NCI-H2196 treated with DMSO at 0.1 percent for 48 hours (cell line): ENCODE measurements around the gene MYRF.

Experiments
- DNase-seq: peaks from one replicate; lab custom pipeline; 2025; ENCODE audit not compliant: unreplicated experiment; lab: John Stamatoyannopoulos, UW

Gene MYRF

DNA sequence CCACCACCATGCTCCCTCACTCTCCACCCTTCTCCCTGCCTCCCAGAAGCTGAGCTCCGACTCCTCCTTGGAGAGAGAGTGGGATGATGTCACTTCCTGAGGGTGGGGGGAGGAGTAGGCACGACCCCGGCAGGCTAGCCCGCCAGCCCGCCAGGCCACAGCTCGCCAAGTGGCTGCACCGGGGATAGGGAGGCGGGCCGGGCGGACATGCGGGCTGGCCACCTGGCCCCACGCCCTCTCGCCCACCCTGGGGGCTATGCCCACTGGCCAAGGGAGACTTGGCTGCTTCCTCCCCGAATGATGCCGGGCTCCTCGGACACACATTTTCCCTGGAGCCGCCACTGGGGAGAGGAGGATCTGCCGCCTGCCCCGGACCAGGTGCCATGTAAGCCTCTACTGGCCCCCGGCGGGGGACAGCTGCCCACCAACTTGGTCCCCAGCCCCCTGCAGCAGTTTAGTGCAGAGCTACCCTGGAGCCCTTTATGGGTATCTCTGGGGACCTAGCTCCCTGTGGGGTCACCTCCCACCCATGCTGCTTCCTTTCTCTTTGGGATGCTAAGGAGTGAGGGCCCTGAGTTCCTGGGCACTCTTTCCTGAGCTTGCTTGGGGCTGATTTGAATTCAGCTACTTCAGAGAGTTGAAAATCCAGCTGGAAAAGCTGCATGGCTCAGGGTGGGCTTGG lies 33.7 kb upstream of the MYRF start:
- DNase-seq = no peak

DNA sequence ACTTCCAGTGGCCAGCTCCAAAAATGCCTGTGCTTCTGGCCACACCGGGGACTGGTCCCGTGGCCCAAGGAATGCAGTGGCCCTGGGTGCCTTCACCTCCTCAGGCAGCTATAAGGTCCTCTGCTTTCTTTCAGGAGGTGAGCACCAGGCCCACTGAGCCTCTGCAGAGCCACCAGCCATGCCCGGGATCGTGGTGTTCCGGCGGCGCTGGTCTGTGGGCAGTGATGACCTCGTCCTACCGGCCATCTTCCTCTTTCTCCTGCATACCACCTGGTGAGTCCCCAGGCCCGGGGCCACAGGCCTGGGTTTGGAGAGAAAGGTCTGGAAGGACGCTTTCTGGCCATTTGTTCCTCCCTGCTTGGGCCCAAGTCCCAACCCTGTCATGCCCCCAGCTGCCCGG lies 32.5 kb upstream of the MYRF start:
- DNase-seq = no peak

DNA sequence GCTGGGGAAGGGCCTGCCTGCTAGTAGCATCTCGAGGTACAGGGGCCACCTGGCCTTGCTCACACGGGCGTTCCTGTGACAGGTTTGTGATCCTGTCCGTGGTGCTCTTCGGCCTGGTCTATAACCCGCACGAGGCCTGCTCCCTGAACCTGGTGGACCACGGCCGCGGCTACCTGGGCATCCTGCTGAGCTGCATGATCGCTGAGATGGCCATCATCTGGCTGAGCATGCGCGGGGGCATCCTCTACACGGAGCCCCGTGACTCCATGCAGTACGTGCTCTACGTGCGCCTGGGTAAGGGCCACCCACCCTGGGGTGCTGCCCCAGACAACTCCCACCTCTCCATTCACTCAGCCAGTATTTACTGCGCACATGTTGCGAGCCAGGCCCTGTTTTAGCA lies 31.8 kb upstream of the MYRF start:
- no peak for DNase-seq

DNA sequence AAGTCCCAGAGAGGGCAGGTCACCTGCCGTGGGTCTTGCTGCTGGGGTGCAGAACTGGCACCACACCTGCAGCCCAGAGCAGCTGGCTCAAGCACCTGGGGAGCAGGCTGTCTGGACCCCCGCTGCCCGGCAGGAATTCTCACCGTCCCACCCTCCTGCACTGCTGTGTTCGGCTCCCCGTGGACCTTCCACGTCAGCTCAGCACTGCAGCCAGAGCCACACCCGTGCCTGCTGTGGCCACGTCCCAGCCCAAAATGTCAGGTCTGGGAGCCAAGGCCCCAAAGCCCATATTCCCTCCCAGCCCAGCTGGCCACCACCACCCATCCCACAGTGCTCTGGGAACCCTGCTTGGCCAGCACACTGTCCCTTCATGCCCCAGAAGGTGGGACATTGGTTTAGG lies 28.0 kb upstream of the MYRF start:
- no peak for DNase-seq

DNA sequence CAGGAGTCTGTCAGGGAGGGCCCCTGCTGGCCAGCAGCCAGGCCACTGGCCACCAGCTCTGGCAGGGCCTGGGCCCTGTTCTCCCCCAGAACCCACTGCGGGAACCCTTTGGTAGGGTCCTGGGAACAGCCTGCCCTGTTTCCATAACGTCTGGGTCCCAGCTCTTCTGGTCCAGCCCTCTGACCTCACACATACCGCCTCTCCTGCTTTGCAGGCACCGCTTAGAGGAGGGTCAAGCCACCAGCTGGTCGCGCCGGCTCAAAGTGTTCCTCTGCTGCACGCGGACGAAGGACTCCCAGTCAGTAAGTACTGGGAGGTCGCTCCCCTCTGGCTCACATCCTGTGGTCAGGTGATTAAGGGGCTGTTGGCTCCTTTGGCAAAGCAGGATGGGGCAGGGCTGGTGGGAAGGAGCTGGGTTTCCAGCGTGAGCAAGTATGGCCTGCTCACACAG lies 26.6 kb upstream of the MYRF start:
- no peak for DNase-seq

DNA sequence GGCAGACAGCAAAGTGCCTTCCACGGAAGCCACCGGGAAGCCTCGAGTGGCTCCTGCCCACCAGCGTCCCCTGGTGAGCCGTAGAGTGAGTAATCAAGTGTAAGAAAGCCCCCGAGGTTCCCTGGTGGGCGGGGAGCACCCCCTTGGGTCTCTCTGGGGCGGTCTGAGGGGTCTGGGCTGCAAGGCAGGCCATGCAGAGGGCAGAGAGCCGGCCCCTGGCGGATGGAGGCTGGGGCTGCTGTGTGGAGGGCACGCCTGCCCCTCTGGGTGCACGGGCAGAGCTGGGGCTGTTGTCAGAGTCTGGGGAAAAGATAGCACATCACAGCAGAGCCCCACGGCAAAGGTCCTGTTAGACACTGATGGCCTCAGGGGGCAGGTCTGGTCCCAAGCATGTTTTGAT lies 25.7 kb upstream of the MYRF start:
- no peak for DNase-seq

DNA sequence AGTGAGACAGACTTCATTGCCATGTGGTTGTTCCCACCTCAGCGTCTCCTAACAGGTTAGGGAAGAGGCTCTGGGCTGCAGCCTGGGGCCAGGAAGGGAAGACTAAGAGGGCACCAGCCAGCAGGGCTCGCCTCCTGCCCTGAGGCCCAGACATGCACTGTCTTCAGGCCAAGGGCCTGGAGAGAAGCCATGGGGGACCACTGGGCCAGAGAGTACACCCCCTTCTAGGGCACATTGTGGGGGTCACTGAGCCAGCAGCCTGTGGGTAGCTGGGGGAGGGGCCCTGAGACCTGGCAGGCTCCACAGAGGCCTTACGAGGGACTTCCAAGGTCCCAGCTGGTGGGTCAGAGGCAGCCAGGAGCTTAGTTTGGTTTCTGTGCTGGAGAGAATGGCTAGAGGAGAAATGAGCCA lies 25.0 kb upstream of the MYRF start:
- no peak for DNase-seq

DNA sequence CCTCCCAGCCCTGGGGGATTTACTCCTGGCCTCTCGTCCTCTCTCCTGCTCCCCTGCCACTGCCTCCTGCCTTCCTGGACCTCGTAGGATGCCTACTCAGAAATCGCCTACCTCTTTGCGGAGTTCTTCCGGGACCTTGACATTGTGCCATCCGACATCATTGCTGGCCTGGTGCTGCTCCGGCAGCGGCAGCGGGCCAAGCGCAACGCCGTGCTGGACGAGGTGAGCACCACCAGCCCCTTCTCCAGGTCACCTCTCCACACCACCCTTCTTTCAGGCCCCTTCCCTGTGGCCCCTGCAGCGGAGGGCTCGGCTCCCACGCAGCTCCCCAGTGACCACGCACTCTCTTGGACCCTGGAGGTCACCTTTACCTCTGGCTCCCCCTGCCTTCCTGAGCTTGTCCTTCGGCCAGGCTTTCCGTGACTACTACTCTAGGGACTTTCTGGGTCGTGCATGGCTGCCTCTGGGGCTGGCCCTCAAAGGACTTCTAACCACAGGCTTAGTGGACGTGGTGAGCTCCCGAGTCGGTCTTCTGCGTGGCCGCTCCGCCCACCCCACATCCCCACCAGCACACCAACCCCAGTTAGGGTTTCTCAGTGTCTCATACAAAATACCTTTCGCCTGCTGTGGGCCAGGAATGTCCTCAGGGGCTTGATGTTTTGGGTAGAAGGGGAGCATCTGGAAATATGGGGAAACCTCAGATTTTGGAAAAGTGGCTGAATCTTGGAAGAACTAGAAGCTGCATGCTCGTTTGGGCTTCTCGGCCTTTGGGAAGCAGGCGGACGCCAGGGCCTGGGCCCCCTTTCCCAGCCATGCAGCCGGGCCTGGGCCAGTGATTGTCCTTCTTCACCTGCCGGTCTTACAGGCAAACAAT lies 24.1 kb upstream of the MYRF start:
- no peak for DNase-seq

DNA sequence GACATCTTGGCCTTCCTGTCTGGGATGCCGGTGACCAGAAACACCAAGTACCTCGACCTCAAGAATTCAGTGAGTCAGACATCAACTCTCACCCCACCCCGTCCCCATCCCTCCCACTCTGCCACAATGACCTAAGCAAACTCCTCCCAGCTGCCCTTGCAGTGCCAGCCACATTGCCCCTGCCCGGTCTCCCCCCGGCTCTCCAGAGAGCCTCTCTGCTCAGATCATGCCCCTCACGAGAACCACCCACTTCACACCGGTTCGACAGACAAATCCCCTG lies 23.6 kb upstream of the MYRF start:
- no peak for DNase-seq

DNA sequence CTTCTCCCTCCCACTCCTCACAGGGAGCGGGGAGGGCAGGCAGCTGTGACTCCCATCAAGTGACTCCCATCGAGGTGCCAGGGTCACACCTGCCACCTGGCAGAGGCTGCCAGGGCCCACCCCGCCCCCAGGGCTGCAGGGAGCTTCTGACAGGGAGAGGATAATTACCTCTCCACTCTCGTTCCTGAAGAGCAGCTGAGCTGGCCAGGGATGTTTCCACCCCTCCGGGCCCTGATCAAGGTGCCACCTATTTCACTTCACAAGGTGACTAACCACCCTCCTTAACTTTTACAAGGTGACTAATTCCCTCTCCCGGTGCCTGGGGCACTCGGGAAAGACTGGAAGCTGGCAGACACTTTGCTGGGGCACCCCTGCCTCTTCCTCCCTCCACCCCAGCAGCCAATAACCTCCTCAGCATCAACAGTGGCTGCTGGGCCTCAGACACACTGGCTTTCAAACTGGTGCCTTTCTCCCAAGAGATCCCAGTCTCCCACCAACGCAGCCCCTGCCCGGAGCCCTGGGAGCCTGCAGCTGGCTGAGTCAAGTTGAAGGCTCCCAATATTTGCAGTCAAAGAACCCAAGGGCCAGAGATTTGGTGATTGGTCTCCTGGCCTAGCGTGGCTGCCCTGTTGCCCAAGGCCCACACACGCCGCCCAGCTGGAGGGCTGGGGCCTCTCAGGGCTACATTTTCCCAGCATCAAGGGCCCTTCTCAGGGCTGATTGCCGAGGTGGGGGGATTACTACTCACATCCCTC lies 22.0 kb upstream of the MYRF start:
- peak; percentile 63 for DNase-seq

DNA sequence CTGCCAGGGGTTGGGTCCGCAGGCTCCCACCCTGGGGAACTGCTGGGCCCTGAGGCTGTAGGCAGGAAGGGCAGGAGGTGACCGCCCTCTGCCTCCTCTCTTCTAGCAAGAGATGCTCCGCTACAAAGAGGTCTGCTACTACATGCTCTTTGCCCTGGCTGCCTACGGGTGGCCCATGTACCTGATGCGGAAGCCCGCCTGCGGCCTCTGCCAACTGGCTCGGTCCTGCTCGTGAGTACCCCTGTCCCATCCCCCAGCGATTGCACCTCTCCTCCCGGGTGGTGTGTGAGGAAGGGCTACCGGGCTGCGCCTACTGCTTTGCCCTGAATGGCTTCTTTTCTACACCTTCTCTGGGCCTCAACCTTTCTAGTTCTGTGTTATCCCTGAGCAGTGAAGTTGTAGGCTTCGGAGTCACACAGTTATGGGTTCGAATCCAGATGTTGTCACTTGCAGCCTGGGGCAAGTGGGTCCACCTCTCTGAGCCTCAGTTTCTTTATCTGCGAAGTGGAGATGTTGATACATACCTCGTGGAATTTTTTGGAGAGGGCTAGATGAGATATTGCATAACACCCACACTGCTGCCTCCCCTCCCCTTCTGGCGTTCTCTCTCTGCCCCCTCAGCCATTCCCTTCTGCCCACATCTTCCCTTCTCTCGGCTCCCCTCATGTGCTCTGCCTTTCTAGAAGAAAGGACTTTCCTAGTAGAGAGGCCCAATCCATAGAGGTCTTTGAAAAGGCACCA lies 21.1 kb upstream of the MYRF start:
- no peak for DNase-seq

DNA sequence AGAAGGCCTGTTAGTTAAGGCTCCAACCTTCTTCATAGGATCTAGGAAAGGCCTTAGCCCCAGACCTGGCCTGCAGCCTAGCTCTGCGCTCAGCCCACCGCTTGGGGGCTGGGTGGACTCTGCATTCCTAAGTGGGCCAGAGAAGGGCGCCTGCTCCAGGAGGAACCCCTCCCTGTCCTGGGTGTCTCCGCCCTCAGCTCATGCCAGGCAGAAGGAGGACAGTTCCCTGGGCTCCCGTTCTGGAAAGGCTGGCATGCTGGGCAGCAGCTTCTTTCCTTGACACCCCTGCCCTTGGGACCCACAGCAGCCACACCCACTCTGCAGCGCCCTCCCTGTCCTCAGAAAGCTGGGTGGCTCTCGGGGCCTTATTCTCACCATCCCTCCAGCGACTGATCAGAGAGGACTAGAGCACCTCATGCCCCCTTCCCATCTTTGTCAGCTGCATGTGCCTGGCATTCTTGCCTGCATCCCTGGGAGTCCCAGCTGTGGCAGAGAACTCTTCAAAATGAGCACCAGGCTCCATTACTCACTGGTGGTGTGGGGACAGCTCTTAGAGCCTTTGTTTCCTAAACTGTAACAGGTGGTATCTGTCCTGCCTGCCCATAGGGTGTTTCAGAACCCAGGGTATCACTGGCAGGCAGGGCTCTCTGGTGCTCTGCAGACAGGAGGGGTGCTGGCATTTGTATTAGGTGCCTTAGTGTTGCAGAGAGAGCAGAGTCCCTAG lies 20.3 kb upstream of the MYRF start:
- DNase-seq = no peak

DNA sequence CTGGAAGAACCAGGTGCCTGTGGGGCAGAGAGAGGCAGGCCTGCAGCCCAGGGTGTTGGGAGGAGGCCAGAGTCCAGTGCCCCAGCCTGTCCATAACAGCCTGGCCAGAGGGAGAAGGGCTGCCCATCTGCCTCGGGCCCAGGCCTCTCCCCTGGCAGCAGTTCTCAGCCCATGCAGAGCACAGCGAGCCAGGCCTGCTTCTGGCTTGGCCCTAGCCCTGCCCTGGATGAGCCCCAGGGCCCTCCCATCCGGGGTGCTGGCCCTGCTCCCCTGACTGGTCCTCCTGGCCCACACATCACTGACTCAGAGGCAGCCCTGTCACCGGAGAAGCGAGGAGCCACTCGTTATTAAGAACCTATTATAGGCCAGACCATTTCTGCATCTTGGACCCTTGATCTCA lies 19.7 kb upstream of the MYRF start:
- no peak for DNase-seq

DNA sequence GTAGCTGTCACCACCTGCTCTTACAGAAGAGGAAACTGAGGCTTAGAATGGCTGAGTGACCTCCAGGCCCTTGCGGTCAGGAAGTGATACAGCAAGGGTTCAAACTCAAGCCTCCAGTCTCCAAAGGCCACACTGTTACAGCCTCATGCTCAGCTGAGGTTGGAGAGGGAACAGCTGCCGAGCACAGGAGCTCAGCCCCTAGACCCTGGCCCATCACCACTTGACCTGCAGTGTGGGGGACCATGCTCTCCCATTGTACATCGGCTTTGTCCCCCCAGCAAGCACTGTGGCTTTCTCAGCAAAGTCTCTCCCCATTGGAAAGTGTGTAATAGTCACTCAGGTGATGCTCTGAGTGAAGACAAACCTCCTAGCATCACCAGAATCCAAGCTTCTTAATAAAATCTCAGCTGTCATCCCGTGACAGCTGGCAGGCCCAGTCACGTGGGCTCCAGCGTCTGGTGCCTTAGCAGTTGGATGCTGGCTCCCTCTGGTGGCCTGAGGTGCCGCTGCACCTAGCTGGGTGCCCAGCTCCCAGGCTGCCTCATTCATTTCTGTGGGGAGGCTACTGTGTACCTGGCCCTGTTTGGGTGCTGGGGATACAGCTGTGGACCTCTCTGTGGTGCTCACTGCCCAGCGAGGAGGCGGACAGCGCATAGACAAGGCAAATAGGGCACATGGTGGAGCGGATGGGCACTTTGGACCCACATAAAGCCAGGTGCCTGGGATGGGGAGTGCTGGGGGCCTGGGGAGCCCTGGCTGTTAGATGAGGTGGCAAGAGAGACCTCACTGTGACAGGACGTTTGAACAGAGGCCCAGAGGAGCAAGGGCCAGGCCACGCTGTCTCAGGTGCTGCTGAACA lies 19.1 kb upstream of the MYRF start:
- DNase-seq = peak; percentile 72

DNA sequence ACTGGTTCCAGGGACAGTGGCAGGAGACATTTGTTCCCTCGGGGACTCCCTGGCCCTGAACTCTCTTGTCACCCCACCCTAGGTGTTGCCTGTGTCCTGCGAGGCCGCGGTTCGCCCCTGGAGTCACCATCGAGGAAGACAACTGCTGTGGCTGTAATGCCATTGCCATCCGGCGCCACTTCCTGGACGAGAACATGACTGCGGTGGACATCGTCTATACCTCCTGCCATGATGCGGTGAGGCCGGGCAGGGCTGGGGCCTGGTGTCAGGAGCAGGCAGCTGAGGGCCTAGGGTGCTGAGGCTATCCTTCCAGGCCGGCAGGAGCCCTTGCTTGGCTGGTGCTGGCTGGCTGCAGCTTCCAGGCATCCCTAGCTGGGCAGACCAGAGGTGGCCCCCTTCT lies 17.7 kb upstream of the MYRF start:
- no peak for DNase-seq

DNA sequence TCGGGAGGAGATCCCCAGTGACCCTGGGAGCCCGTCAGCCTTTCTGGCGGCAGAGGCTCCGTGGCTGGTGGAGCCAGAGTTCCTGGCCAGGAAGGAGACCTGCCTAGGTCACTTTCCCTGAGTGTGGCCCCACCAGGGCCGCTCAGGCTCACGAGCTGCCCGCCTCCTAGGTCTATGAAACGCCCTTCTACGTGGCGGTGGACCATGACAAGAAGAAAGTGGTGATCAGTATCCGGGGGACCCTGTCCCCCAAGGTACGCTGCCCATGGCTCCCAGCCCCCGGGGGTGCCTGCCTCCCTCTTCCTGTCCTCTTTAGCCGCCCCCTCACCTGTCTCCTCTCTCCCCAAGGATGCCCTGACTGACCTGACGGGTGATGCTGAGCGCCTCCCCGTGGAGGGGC lies 17.0 kb upstream of the MYRF start:
- DNase-seq = no peak

DNA sequence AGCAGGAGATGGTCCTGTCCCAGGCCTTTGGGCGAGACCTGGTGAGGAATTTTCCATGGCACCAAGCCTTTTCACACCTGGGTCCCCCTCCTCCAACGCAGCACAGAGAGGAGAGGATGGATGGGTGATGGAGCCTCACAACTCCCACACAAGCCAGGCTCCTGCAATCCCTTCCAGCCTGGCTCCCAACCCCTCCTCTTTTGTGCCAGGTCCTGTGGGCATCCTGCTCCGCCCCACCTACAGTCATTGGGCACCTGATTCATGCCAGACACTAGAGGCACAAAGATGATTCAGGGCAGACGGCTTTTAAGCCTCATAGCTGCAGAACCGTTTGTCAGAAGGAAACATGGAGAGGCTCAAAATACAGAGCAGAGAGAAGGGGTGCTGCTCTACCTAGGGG lies 16.1 kb upstream of the MYRF start:
- DNase-seq = no peak

DNA sequence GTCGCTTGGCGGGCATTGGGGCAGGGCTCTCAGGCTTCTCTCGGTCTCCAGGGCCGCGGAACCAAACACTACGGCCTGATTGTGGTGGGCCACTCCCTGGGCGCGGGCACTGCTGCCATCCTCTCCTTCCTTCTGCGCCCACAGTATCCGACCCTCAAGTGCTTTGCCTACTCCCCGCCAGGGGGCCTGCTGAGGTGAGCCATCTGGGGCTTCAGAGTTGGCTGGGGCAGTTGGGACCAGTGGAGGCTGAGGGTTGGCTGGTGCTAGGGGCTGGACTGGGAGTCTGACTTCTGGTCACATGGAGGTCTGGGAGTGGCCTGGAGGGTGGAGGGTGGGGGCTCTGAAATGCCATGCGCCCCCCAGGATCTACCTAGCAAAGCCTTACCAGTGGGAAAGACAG lies 15.3 kb upstream of the MYRF start:
- no peak for DNase-seq

DNA sequence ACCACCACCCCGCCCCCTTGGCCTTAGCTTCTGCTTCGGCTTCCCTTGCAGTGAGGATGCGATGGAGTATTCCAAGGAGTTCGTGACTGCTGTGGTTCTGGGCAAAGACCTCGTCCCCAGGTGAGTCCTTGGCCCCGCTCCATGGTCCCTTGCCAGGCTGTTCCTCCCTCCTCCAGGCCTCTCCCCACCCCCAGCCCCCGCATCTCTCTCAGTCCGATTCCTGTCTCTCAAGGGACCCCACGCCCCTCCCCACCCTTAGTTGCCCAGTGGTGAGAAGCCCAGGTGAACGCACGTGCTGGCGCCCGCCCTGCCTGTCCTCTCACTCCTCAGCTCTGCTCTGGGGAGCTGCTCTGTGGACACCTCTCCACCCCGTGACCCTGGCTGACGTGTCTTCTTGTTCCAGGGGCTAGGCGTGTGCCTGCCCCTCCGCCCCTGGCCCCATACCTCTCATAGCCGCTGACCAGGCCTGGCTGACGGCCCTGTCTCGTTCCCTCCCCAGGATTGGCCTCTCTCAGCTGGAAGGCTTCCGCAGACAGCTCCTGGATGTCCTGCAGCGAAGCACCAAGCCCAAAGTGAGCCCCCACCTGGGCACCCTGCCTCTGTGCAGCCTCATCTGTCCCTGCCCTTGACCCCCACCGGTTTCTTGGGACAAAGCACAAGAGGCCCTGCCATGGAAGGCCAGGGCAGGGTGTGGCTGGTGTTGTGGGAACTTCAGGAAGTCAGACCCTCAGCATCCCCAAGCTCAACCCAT lies 14.6 kb upstream of the MYRF start:
- DNase-seq = no peak
